K562 (cell line): ENCODE measurements around the gene KIR2DL3. TPM values are rescaled to one million over a fixed set of nuclear protein-coding genes. Genes with fewer than 3 reads are reported as not detected.
"Not testable (repeated sequence)": the region's sequence is repeated elsewhere in the genome, so short reads cannot be mapped to it uniquely, and the experiment has no call there.

Experiments
- ATAC-seq: fragments of 200-7000 bp; cut with Tn5 transposase; 3 replicates; pipeline ENCODE4 v1.9.1; 2020; ENCODE audit warnings: moderate library complexity
- BruUV-seq: library from RNA; stranded (reverse); fragments of 400-500 nt; replicated peaks from 2 replicates; lab custom pipeline; 2021; lab: Mats Ljungman, UMichigan
- CTCF ChIA-PET: fragments of 300-600 bp; formaldehyde crosslinking; extraction: SDS; loops from one replicate; lab custom pipeline; 2021; ENCODE audit warnings: low intra/inter-chr PET ratio; lab: Yijun Ruan, JAX
- POLR2A ChIA-PET: fragments of 300-600, 350-650 bp; sonication (Branson Sonifier 250); formaldehyde crosslinking; extraction: SDS; loops from one replicate; lab custom pipeline; 2021; ENCODE audit warnings: antibody characterized with exemption, inconsistent platforms; lab: Yijun Ruan, JAX
- DNase-seq, 4 experiments: peaks; one replicate each; pipeline versions ENCODE4 v3.0.0 to v3.0.0-alpha.2; 2011 to 2018; ENCODE audit warnings: low spot score in 3 of 4, mixed read lengths in 3 of 4; ENCODE audit errors: extremely low read depth in 1 of 4
- FAIRE-seq: peaks from 2 replicates; lab custom pipeline; 2011; peaks lifted over from hg19 to GRCh38; lab: Jason Lieb, UNC
- H2AFZ ChIP-seq: 2 replicates; pipeline ENCODE4 v1.6.0; 2011; ENCODE audit warnings: low read depth, low read length, control low read depth, inconsistent platforms
- H3K27ac ChIP-seq: fragments of 200-600 bp; 3 replicates; pipeline ENCODE4 v1.8.0; 2011; ENCODE audit warnings: low read depth, mild to moderate bottlenecking, control low read depth, inconsistent platforms, low read length, moderate library complexity, mixed read lengths; ENCODE audit errors: extremely low read depth
- H3K27me3 ChIP-seq, 2 experiments: fragments of 300-600 bp in 1 of 2; 2 replicates in 1 of 2; 3 replicates in 1 of 2; pipeline versions ENCODE4 v1.6.0 to v1.8.0; 2011; ENCODE audit warnings: inconsistent platforms in 2 of 2, low read length in 2 of 2, mild to moderate bottlenecking in 1 of 2, mixed read lengths in 1 of 2, moderate library complexity in 1 of 2; ENCODE audit not compliant: control insufficient read depth in 2 of 2, insufficient read depth in 2 of 2
- H3K36me3 ChIP-seq: fragments of 300-600 bp; 3 replicates; pipeline ENCODE4 v1.8.0; 2011; ENCODE audit warnings: mild to moderate bottlenecking, low read length, inconsistent platforms; ENCODE audit not compliant: control insufficient read depth, insufficient read depth
- H3K4me1 ChIP-seq, 2 experiments: fragments of 200-600 bp in 1 of 2; replicated peaks in 1 of 2; 2 replicates in 1 of 2; 3 replicates in 1 of 2; pipeline versions ENCODE4 v1.5.1 to v1.8.0; 2011; ENCODE audit warnings: inconsistent platforms in 2 of 2, low read length in 2 of 2, mild to moderate bottlenecking in 1 of 2, mixed read lengths in 1 of 2, moderate library complexity in 1 of 2; ENCODE audit not compliant: control insufficient read depth in 2 of 2, insufficient read depth in 2 of 2
- H3K4me2 ChIP-seq: 2 replicates; pipeline ENCODE4 v1.6.1; 2011; ENCODE audit warnings: low read length, control low read depth, inconsistent platforms, mixed read lengths; ENCODE audit not compliant: insufficient read depth
- H3K4me3 ChIP-seq: fragments of 200-600 bp; sonication (generic), shearing (Covaris generic); 2 replicates; pipeline ENCODE4 v1.5.1; 2016; ENCODE audit warnings: control low read depth, inconsistent platforms
- H3K79me2 ChIP-seq: fragments of 200-600 bp; 3 replicates; pipeline ENCODE4 v1.8.0; 2011; ENCODE audit warnings: low read length, inconsistent platforms; ENCODE audit not compliant: control insufficient read depth, insufficient read depth
- H3K9ac ChIP-seq, 2 experiments: 2 replicates each; pipeline versions ENCODE4 v1.6.0 to v1.6.1; 2011; ENCODE audit warnings: low read depth in 2 of 2, low read length in 2 of 2, control low read depth in 1 of 2, inconsistent platforms in 1 of 2, mild to moderate bottlenecking in 1 of 2, mixed read lengths in 1 of 2; ENCODE audit not compliant: insufficient read depth in 1 of 2
- H3K9me1 ChIP-seq: one replicate; pipeline ENCODE4 v1.6.0; 2011; ENCODE audit warnings: inconsistent platforms, mild to moderate bottlenecking, low read length, moderate library complexity; ENCODE audit not compliant: control insufficient read depth, insufficient read depth
- H3K9me3 ChIP-seq: replicated peaks from 2 replicates; pipeline ENCODE4 v1.5.1; 2011; ENCODE audit warnings: low read depth, low read length, inconsistent platforms; ENCODE audit not compliant: control insufficient read depth, insufficient read depth
- H4K20me1 ChIP-seq: replicated peaks from 2 replicates; pipeline ENCODE4 v1.6.1; 2011; ENCODE audit warnings: low read length, inconsistent platforms, mixed read lengths; ENCODE audit not compliant: control insufficient read depth, insufficient read depth
- WGBS: fragments of 100-300 bp; shearing (Covaris generic); methylation state at CpG from one replicate; pipeline ENCODE4 v1.1.6; 2016; ENCODE audit warnings: low coverage, mixed read lengths; ENCODE audit not compliant: insufficient coverage; ENCODE audit errors: missing lambda C conversion rate; 5-methylcytosine and 5-hydroxymethylcytosine counted together
- in situ Hi-C: fragments of 300-500 bp; cut with MboI; formaldehyde crosslinking; loops from 4 replicates; pipeline ENCODE4 v1.15.0; 2018; ENCODE audit warnings: inconsistent platforms, mixed read lengths
- intact Hi-C: fragments of 100-400 bp; cut with micrococcal nuclease; formaldehyde crosslinking; loops from 2 replicates; pipeline ENCODE4 v1.14.2; 2022
- polyA plus RNA-seq, 8 experiments: library from polyadenylated mRNA; depleted of rRNA in 4 of 8; stranded (reverse) in 5 of 8; unstranded in 3 of 8; fragments of >200 nt; fragmentation: Nextera tagmentation in 2 of 8; fragmentation: Illumina TruSeq in 1 of 8; extraction: Ambion mirVana in 2 of 8; extraction: Trizol in 1 of 8; gene quantifications; 2 replicates each; pipeline versions ENCODE4 v1.2.1 to v1.2.3, GENCODE V29; 2011 to 2014; ENCODE audit warnings: inconsistent platforms in 1 of 8, missing spikeins in 1 of 8
- total RNA-seq, 7 experiments: library from RNA; depleted of rRNA in 6 of 7; stranded (reverse); fragments of >200 nt in 6 of 7; fragmentation: Illumina TruSeq in 2 of 7; extraction: Trizol in 2 of 7; gene quantifications; 2 replicates each; pipeline versions ENCODE4 v1.2.1 to v1.2.3, GENCODE V29; 2011 to 2021; ENCODE audit warnings: low replicate concordance in 1 of 7

The KIR2DL3 gene
- total and polyA plus RNA-seq, 9 of the 15 experiments (the other 6 are each of a cell fraction or from before 2014, with no cell fraction given) = not detected

DNA sequence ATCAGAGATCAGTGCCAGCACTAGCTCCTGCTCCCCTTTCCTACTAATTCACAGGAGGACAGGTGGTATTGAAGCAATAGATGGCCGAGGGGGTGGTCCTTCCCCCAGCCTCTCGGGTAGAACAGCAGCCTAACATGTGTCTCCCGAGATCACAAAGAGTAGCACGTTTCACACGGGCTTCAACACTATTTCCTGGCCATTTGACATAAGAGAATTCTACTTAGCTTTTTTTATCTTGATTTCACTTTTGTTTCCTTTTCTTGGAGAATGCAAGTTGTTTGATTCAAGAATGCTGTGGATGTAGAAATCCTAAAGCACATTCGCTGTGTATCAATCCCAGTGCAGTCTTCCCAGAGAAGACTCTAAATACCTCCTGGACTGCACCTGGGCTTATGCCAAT, 12.0 kb downstream of the KIR2DL3 start:
- FAIRE-seq, H3K4me3 ChIP-seq, H3K4me1 ChIP-seq, in situ Hi-C loops, ATAC-seq, H3K9ac ChIP-seq, H3K27me3 ChIP-seq, H2AFZ ChIP-seq, H3K9me3 ChIP-seq, CTCF ChIA-PET, BruUV-seq, H3K36me3 ChIP-seq, H4K20me1 ChIP-seq, H3K27ac ChIP-seq, DNase-seq, H3K4me2 ChIP-seq, H3K79me2 ChIP-seq, POLR2A ChIA-PET, intact Hi-C loops, H3K9me1 ChIP-seq: not testable (repeated sequence)
- 1% methylated on average over 6 of the region's 6 CpGs for WGBS

DNA sequence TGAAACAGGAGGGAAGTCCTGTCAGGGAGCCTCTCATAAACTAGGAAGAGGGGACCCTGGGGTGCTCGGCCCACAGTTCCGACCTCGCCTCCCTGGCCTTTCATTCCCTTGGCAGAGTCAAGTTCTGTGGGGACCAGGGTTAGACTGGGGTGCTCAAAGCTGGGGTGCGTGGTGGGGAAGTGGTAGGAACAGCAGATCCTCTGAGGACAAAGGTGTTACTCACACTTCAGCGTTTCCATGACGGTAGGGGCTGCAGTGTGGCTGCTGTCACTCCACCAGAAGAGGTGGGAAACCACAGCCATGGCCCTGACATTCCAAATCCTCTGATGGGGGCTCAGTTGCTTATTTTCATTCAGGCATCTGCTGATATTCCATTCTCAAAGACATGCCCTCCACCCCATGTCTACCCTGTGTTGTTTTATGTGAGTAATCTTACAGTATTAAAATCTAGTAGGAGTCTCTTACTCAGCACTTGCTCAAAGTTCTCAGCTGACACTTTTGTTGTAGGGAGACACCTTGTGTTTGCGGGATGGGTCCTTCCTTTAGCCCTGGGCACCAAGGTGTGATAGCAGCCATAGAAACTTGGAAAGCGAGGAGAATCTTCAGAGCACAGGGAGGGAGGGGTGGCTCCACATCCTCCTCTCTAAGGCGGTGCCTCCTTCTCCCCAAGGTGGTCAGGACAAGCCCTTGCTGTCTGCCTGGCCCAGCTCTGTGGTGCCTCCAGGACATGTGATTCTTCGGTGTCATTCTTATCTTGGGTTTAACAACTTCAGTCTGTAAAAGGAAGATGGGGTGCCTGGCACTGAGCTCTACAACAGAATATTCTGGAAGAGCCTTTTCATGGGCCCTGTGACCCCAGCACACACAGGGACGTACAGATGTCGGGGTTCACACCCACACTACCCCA, 18.1 kb downstream of the KIR2DL3 start:
- H3K9ac ChIP-seq, ATAC-seq, intact Hi-C loops, H3K27ac ChIP-seq, in situ Hi-C loops, POLR2A ChIA-PET, H2AFZ ChIP-seq, H3K4me3 ChIP-seq, H3K4me1 ChIP-seq, H3K9me3 ChIP-seq, BruUV-seq, H4K20me1 ChIP-seq, FAIRE-seq, H3K79me2 ChIP-seq, DNase-seq, H3K27me3 ChIP-seq, H3K36me3 ChIP-seq, CTCF ChIA-PET, H3K4me2 ChIP-seq, H3K9me1 ChIP-seq: not testable (repeated sequence)
- 0% methylated on average over 6 of the region's 12 CpGs for WGBS

DNA sequence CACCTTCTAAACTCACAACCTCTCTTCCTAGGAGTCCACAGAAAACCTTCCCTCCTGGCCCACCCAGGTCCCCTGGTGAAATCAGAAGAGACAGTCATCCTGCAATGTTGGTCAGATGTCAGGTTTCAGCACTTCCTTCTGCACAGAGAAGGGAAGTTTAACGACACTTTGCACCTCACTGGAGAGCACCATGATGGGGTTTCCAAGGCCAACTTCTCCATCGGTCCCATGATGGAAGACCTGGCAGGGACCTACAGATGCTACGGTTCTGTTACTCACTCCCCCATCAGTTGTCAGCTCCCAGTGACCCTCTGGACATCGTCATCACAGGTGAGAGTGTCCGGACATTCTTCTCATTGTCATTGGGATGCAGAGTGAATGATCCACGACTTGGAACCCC, 20.3 kb downstream of the KIR2DL3 start:
- DNase-seq, H3K4me3 ChIP-seq, FAIRE-seq, H3K9me1 ChIP-seq, H3K27me3 ChIP-seq, ATAC-seq, H3K79me2 ChIP-seq, POLR2A ChIA-PET, CTCF ChIA-PET, H3K9me3 ChIP-seq, H3K4me1 ChIP-seq, intact Hi-C loops, BruUV-seq, H4K20me1 ChIP-seq, H3K27ac ChIP-seq, H3K4me2 ChIP-seq, in situ Hi-C loops, H3K36me3 ChIP-seq, H3K9ac ChIP-seq, H2AFZ ChIP-seq: not testable (repeated sequence)
- 2% methylated on average over 6 of the region's 6 CpGs for WGBS

DNA sequence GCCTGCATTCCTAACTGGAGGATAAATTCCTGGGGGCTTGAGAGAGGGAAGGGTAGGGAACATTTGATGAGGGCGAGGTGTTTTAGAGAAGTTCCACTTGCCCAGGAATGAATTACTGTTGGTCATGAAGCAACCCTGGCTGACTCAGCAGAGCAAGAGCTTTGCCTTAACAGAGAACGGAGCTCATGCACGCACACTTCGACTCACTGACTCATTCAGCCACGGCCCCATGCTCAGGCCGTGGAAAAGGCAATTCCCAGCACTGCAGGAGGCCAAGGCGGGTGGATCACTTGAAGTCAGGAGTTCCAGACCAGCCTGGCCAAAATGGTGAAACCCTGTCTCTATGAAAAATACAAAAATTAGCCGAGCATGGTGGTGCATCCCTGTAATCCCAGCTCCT, 25.9 kb downstream of the KIR2DL3 start:
- H3K27ac ChIP-seq, H3K9me3 ChIP-seq, CTCF ChIA-PET, H3K9me1 ChIP-seq, H3K4me1 ChIP-seq, ATAC-seq, intact Hi-C loops, H3K4me2 ChIP-seq, H3K36me3 ChIP-seq, H3K79me2 ChIP-seq, BruUV-seq, H3K4me3 ChIP-seq, POLR2A ChIA-PET, FAIRE-seq, H4K20me1 ChIP-seq, H3K27me3 ChIP-seq, DNase-seq, H2AFZ ChIP-seq, in situ Hi-C loops, H3K9ac ChIP-seq: not testable (repeated sequence)
- WGBS = 0% methylated on average over 8 of the region's 8 CpGs
